Caco-2 (cell line): ENCODE measurements around the gene POLDIP3. TPM values are rescaled to one million over a fixed set of nuclear protein-coding genes. Genes with fewer than 3 reads are reported as not detected.

Experiments
- BruUV-seq: library from RNA; stranded (reverse); fragments of 400-500 nt; replicated peaks from 2 replicates; lab custom pipeline; 2021; lab: Mats Ljungman, UMichigan
- CTCF ChIA-PET: fragments of 300-600 bp; sonication (Branson Sonifier 250); formaldehyde crosslinking; loops from one replicate; lab custom pipeline; 2022; ENCODE audit warnings: antibody characterized with exemption; lab: Charles Lee
- POLR2A ChIA-PET: fragments of 300-600 bp; sonication (Branson Sonifier 250); formaldehyde crosslinking; loops from one replicate; lab custom pipeline; 2022; ENCODE audit warnings: antibody characterized with exemption; lab: Charles Lee
- DNase-seq, 2 experiments: peaks; one replicate each; pipeline versions ENCODE4 v3.0.0 to v3.0.0-alpha.2; 2020 to 2022
- H3K27me3 ChIP-seq: replicated peaks from 2 replicates; pipeline ENCODE4 v1.6.0; 2011; ENCODE audit warnings: low read length; ENCODE audit not compliant: control insufficient read depth, insufficient read depth
- H3K36me3 ChIP-seq: 2 replicates; pipeline ENCODE4 v1.5.1; 2011; ENCODE audit warnings: low read length; ENCODE audit not compliant: control insufficient read depth, insufficient read depth
- H3K4me1 ChIP-seq: fragments of 250-450 bp; sonication (Bioruptor Pico); 2 replicates; pipeline ENCODE4 v1.5.1; 2020; ENCODE audit warnings: mild to moderate bottlenecking
- H3K4me3 ChIP-seq: 2 replicates; pipeline ENCODE4 v1.5.1; 2011; ENCODE audit warnings: low read depth, mild to moderate bottlenecking, control low read depth, low read length
- H3K9me3 ChIP-seq: fragments of 250-450 bp; sonication (Bioruptor Pico); 2 replicates; pipeline ENCODE4 v1.5.1; 2020; ENCODE audit warnings: mild to moderate bottlenecking, moderate library complexity
- H3K27ac Mint-ChIP-seq: one replicate; pipeline ENCODE4 v1.8.0; 2022; ENCODE audit warnings: mixed read lengths; ENCODE audit not compliant: unreplicated experiment
- H3K27me3 Mint-ChIP-seq: one replicate; pipeline ENCODE4 v1.8.0; 2022; ENCODE audit warnings: mixed read lengths; ENCODE audit not compliant: insufficient read depth, unreplicated experiment
- H3K36me3 Mint-ChIP-seq: one replicate; pipeline ENCODE4 v1.8.0; 2022; ENCODE audit warnings: mild to moderate bottlenecking, mixed read lengths; ENCODE audit not compliant: insufficient read depth, unreplicated experiment
- H3K4me1 Mint-ChIP-seq: one replicate; pipeline ENCODE4 v1.8.0; 2022; ENCODE audit warnings: low read depth, mixed read lengths; ENCODE audit not compliant: unreplicated experiment
- H3K4me3 Mint-ChIP-seq: one replicate; pipeline ENCODE4 v1.8.0; 2022; ENCODE audit warnings: mild to moderate bottlenecking, moderate library complexity, mixed read lengths; ENCODE audit not compliant: unreplicated experiment
- H3K9me3 Mint-ChIP-seq: one replicate; pipeline ENCODE4 v1.8.0; 2022; ENCODE audit warnings: mixed read lengths; ENCODE audit not compliant: unreplicated experiment
- intact Hi-C: fragments of 100-400 bp; cut with micrococcal nuclease; formaldehyde crosslinking; loops from one replicate; pipeline ENCODE4 v1.10.0; 2022; ENCODE audit not compliant: unreplicated experiment
- total RNA-seq: library from RNA; stranded (reverse); gene quantifications from 2 replicates; pipeline ENCODE4 v1.2.3, GENCODE V29; 2022
- TF ChIP-seq, protein P1 (sequence below), 2 experiments: fragments of 200-600 bp in 1 of 2; IDR thresholded peaks; 1 replicate in 1 of 2; 2 replicates in 1 of 2; pipeline versions ENCODE4 v1.5.1 to v1.8.0; 2011 to 2022; ENCODE audit warnings: antibody characterized with exemption in 1 of 2, control low read depth in 1 of 2, inconsistent platforms in 1 of 2, low read depth in 1 of 2, low read length in 1 of 2, mild to moderate bottlenecking in 1 of 2, moderate library complexity in 1 of 2; ENCODE audit not compliant: insufficient read depth in 1 of 2, severe bottlenecking in 1 of 2, unreplicated experiment in 1 of 2

Gene POLDIP3
- total RNA-seq, 1 experiment from 2014 or later: 70.8 TPM

DNA sequence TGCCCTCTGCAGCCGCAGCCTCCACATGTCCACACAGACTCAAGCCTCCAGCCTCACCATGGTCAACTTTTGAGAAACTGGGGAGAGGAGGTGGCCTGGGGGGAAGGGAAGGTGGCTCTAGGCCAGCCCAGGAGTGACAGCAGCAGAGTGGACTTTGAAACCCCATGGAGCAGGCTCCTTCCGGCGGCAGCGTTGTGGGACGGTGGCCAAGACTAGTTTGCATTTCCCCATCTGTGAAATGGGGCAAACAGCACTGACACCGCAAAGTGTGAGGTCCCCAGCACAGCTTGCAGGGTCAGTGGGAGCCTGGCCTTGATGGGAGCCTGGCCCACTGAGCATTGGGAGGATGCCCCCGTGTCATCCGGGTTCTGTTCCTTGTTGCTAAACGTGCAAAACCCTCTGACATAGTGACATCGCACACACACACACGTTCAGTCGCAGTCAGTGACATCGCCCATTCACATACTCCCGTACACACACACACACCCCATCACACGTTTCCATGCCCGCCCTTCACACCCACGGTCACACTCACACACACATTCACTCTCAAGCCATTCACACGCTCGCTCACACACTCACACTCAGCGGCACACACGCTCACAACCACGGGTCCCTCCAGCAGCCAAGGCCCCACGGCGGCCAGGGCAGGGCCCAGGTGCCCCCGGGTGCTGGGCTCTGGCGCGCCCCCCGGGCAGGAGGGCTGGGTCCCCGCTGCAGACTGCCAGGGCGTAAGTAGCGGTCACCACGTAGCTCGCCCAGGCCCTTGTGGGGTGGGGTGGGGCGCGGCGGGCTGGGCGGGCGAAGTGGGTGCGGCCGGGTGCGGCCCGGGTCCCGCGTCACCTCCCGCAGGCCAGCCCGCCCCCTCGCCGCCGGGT lies 33.9 kb upstream of the POLDIP3 start:
- no peaks in the 10 kb centered on the region for H3K27me3 ChIP-seq
- Mint-ChIP-seq H3K27me3 (no peaks in the 10 kb centered on the region), H3K9me3 (no peaks in the 10 kb centered on the region), H3K4me1 (peaks cover 25% of the 10 kb centered on the region), H3K27ac (peak overlapping the region; percentile 97), H3K4me3 (peak overlapping the region; percentile 100), H3K36me3 (peaks cover 11% of the 10 kb centered on the region)
- intact Hi-C loops: no loop called here
- no peaks in the 10 kb centered on the region for H3K36me3 ChIP-seq
- TSS peak; percentile 81 for BruUV-seq
- H3K9me3 ChIP-seq: no peaks in the 10 kb centered on the region
- ChIA-PET POLR2A (interaction anchor here (0.9 to 1.0 kb wide), 2 partner anchors 33 to 34 kb away, joined by 3 to 7 read pairs; partner anchors contain the start of gene POLDIP3), CTCF (no interaction called here)
- peaks cover 10% of the 10 kb centered on the region for H3K4me1 ChIP-seq
- TF ChIP-seq, protein P1, sequence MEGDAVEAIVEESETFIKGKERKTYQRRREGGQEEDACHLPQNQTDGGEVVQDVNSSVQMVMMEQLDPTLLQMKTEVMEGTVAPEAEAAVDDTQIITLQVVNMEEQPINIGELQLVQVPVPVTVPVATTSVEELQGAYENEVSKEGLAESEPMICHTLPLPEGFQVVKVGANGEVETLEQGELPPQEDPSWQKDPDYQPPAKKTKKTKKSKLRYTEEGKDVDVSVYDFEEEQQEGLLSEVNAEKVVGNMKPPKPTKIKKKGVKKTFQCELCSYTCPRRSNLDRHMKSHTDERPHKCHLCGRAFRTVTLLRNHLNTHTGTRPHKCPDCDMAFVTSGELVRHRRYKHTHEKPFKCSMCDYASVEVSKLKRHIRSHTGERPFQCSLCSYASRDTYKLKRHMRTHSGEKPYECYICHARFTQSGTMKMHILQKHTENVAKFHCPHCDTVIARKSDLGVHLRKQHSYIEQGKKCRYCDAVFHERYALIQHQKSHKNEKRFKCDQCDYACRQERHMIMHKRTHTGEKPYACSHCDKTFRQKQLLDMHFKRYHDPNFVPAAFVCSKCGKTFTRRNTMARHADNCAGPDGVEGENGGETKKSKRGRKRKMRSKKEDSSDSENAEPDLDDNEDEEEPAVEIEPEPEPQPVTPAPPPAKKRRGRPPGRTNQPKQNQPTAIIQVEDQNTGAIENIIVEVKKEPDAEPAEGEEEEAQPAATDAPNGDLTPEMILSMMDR (IDR thresholded peaks at IDR 0.05; ENCODE audit: insufficient read depth in 1 of 2, low read depth in 1 of 2, low read length in 1 of 2, severe bottlenecking in 1 of 2, unreplicated experiment in 1 of 2): no peak
- H3K4me3 ChIP-seq: peak overlapping the region; percentile 98
- DNase-seq: peak; percentile 26 to 52

DNA sequence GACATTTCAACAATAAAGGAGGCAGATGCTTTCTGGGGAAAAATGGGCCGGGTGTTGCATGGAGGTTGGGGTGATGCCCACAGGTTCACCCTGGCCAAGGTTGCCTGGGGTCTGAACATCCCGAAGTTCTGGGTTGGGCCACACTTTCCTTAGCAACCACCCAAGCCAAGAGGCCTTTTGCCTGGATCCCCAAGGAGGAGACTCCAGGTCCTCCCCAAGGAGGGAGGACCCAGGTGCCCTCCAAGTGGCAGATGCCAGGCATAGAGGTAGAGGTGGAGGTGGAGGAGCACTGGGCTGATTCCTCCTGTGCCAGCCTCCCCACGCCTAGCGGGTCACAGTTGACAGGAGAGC lies 33.3 kb upstream of the POLDIP3 start:
- H3K27ac Mint-ChIP-seq: peak overlapping the region; percentile 67
- BruUV-seq: no TSS peak
- peaks cover 11% of the 10 kb centered on the region for H3K36me3 Mint-ChIP-seq
- CTCF ChIA-PET: no interaction called here
- H3K9me3 Mint-ChIP-seq: no peaks in the 10 kb centered on the region
- H3K4me3 Mint-ChIP-seq: peak overlapping the region; percentile 100
- TF ChIP-seq, protein P1 (IDR thresholded peaks at IDR 0.05; ENCODE audit: insufficient read depth in 1 of 2, low read depth in 1 of 2, low read length in 1 of 2, severe bottlenecking in 1 of 2, unreplicated experiment in 1 of 2): no peak
- H3K36me3 ChIP-seq: no peaks in the 10 kb centered on the region
- POLR2A ChIA-PET: no interaction called here
- peaks cover 8% of the 10 kb centered on the region; the same call in 1 of the 2 replicates for H3K4me1 ChIP-seq
- H3K27me3 Mint-ChIP-seq: no peaks in the 10 kb centered on the region
- intact Hi-C loops: no loop called here
- H3K4me3 ChIP-seq: peak overlapping the region; percentile 98
- no peaks in the 10 kb centered on the region for H3K27me3 ChIP-seq
- peaks cover 25% of the 10 kb centered on the region for H3K4me1 Mint-ChIP-seq
- no peak for DNase-seq
- no peaks in the 10 kb centered on the region for H3K9me3 ChIP-seq

DNA sequence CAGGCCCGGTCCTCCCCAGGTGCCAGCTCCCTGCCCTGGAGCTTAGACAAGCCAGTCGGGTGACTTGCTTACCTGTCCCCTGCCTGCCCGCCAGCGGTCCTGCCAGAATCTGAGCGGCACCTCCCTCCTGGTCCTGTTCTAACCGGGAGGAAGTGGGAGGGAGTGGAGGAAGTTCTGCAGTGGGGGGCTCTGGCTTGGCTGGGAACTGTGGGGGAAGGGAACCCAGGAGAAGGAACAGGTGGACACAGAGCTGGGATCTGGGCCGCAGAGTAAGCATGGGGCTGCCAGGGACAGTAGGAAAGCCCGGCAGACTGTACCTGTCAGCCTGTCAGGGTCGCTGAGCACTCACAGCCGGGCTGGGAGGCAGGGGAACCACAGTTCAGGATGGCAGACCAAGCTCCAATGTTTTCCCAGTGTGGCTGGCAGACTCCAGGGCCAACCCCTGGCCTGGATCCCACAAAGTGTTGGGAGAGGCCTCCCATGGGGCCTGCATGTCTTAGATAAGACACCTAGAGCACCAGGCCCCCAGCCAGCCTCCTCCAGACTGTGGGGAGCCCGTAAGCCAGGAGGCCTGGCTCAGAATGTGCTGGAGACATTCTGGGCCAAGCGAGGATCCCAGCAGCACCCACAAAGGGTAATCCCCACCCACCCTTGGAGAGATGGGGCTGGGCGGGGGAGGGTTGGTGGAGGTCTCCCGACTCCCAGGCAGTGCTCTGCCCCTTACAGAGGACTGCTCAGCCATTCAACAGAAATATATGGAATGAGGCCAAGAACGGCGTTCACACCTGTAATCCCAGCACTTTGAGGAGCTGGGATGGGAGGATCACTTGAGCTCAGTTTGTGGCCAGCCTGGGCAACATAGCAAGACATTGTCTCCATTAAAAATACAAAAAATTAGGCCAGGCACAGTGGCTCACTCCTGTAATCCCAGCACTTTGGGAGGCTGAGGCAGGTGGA lies 32.2 kb upstream of the POLDIP3 start:
- Histone ChIP-seq H3K4me3 (no peak overlapping the region), H3K4me1 (peaks cover 8% of the 10 kb centered on the region; the same call in 1 of the 2 replicates), H3K27me3 (no peaks in the 10 kb centered on the region), H3K9me3 (no peaks in the 10 kb centered on the region), H3K36me3 (no peaks in the 10 kb centered on the region)
- ChIA-PET CTCF (no interaction called here), POLR2A (interaction anchor here (0.6 kb wide), 1 partner anchor 388 kb away, joined by 3 read pairs; no protein-coding TSS in a partner anchor)
- peaks cover 25% of the 10 kb centered on the region for H3K4me1 Mint-ChIP-seq
- no peak for DNase-seq
- no TSS peak for BruUV-seq
- TF ChIP-seq, protein P1 (IDR thresholded peaks at IDR 0.05; ENCODE audit: insufficient read depth in 1 of 2, low read depth in 1 of 2, low read length in 1 of 2, severe bottlenecking in 1 of 2, unreplicated experiment in 1 of 2): no peak
- no peaks in the 10 kb centered on the region for H3K9me3 Mint-ChIP-seq
- H3K27me3 Mint-ChIP-seq: no peaks in the 10 kb centered on the region
- peaks cover 11% of the 10 kb centered on the region for H3K36me3 Mint-ChIP-seq
- H3K4me3 Mint-ChIP-seq: no peak overlapping the region
- peak overlapping the region; percentile 67 for H3K27ac Mint-ChIP-seq
- intact Hi-C loops: no loop called here
